ENCODE results near the gene ADAM12.

Gene ADAM12

DNA sequence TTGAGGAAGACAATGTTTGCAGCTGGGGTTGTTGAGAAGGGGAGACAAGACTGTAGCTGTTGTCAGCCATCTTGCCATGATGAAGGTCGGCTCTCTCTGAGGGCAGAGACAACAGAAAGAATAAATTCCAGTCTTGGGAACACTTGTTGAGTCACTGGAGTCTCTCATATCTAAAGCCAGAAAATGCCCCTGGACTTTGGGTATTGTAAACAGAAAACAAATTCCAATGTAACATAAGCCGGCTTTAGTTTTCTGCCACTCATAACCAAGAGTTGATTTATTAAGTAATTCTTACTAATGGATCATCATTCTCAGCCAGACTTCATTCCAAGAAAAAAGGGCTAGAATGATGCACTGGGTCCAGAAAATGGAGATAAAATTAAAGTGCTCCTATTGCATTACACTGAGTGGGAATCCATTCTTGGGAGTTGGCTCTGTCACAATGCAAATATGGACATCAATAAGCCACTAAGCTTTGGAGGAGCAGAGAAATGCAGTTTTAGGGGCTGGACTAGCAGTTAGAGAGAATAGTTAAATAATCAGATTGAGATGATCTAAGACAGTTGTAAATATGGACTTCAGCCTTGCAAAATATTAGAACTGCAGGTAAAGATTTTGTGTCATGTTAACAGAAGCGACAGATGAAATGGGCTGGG, 78.9 kb downstream of the ADAM12 start:
- Histone ChIP-seq H3K36me3 (ENCODE audit: control insufficient read depth in 1 of 2, insufficient read depth in 2 of 2, low read length in 2 of 2) (no peaks in the 10 kb centered on the region), H3K9me3 (ENCODE audit: insufficient read depth, low read depth, low read length) (no peaks in the 10 kb centered on the region), H3K27me3 (ENCODE audit: insufficient read depth, low read length) (no peaks in the 10 kb centered on the region), H3K18ac (ENCODE audit: low read length) (no peak overlapping the region), H3K4me3 (ENCODE audit: low read depth, low read length) (no peak overlapping the region), H2BK120ac (ENCODE audit: insufficient read depth, low read length, poor library complexity) (no peak overlapping the region), H2AK5ac (ENCODE audit: low read length) (no peak overlapping the region), H3K14ac (ENCODE audit: low read length) (no peak overlapping the region), H3K23ac (ENCODE audit: low read length) (no peak overlapping the region), H3K79me2 (ENCODE audit: control insufficient read depth, insufficient read depth, low read length, poor library complexity) (no peaks in the 10 kb centered on the region), H3K4ac (ENCODE audit: low read depth, low read length) (no peak overlapping the region), H2BK5ac (ENCODE audit: low read depth, low read length, poor library complexity) (no peak overlapping the region), H2AFZ (ENCODE audit: insufficient read depth, low read length, poor library complexity) (no peak overlapping the region), H4K8ac (ENCODE audit: low read depth, low read length) (no peak overlapping the region), H4K12ac (ENCODE audit: low read depth, low read length) (no peak overlapping the region), H3K4me2 (ENCODE audit: low read length) (no peak overlapping the region), H2BK12ac (ENCODE audit: low read length) (no peak overlapping the region), H3K79me1 (ENCODE audit: low read length) (no peaks in the 10 kb centered on the region), H3K27ac (ENCODE audit: low read depth, low read length) (no peak overlapping the region), H4K91ac (ENCODE audit: low read depth, low read length) (no peak overlapping the region), H3K9ac (ENCODE audit: low read length) (no peak overlapping the region), H3K4me1 (ENCODE audit: control insufficient read depth in 1 of 2, insufficient read depth in 2 of 2, low read length in 2 of 2) (no peaks in the 10 kb centered on the region)
- no peak for DNase-seq
- no CpG with 5 or more reads among the region's 3 CpGs for WGBS (ENCODE audit: extremely low coverage, insufficient coverage, insufficient read length)

DNA sequence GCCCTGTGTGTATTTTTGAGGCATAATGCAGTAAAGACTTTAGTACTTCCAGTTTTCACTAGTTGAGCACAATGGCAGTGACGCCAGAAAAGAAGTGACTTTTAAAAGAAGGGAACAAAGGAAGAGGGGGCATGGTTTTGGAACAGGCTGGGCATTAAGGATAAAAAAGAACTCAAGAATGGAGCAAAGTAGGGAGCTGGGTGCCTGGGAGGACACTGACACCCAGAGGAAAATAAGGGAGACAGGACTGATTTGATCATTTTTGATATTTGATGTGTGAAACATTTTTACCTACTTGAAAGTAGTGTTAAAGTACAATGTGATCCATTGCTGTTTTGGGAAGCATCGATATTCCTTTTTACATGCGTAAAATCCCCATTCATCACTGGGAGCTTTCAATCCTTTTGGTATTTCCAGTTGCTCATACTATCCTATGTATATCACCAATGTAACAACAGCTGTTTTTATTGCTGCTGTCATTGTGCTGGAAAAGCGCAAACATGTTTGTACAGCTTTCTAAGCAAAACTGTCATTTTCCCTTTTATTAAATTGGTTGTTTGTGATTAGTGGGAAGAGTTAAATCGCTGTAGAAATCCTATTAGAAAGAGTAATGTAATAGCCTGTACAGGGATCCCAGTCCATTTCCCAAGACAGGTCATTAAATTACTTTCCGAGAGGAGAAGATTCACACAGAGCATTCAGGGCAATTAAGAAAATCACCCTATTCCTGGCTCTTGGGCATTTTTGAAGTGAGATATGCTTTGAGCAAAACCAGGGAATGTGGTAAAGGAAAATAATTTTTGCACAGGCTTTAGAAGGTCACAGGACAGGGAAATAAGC, 85.2 kb downstream of the ADAM12 start:
- Histone ChIP-seq H3K9me3 (ENCODE audit: insufficient read depth, low read depth, low read length) (no peaks in the 10 kb centered on the region), H3K79me2 (ENCODE audit: control insufficient read depth, insufficient read depth, low read length, poor library complexity) (no peaks in the 10 kb centered on the region), H3K27me3 (ENCODE audit: insufficient read depth, low read length) (no peaks in the 10 kb centered on the region), H3K18ac (ENCODE audit: low read length) (no peak overlapping the region), H3K14ac (ENCODE audit: low read length) (no peak overlapping the region), H4K12ac (ENCODE audit: low read depth, low read length) (no peak overlapping the region), H3K4me3 (ENCODE audit: low read depth, low read length) (no peak overlapping the region), H2AFZ (ENCODE audit: insufficient read depth, low read length, poor library complexity) (no peak overlapping the region), H3K4me1 (ENCODE audit: control insufficient read depth in 1 of 2, insufficient read depth in 2 of 2, low read length in 2 of 2) (no peaks in the 10 kb centered on the region), H4K8ac (ENCODE audit: low read depth, low read length) (no peak overlapping the region), H3K4me2 (ENCODE audit: low read length) (no peak overlapping the region), H3K36me3 (ENCODE audit: control insufficient read depth in 1 of 2, insufficient read depth in 2 of 2, low read length in 2 of 2) (no peaks in the 10 kb centered on the region), H2BK120ac (ENCODE audit: insufficient read depth, low read length, poor library complexity) (no peak overlapping the region), H2BK5ac (ENCODE audit: low read depth, low read length, poor library complexity) (no peak overlapping the region), H3K4ac (ENCODE audit: low read depth, low read length) (no peak overlapping the region), H3K23ac (ENCODE audit: low read length) (no peak overlapping the region), H3K79me1 (ENCODE audit: low read length) (no peaks in the 10 kb centered on the region), H2AK5ac (ENCODE audit: low read length) (no peak overlapping the region), H4K91ac (ENCODE audit: low read depth, low read length) (no peak overlapping the region), H3K27ac (ENCODE audit: low read depth, low read length) (no peak overlapping the region), H2BK12ac (ENCODE audit: low read length) (no peak overlapping the region), H3K9ac (ENCODE audit: low read length) (no peak overlapping the region)
- DNase-seq, result no peak
- WGBS (ENCODE audit: extremely low coverage, insufficient coverage, insufficient read length), result no CpG with 5 or more reads among the region's 6 CpGs

DNA sequence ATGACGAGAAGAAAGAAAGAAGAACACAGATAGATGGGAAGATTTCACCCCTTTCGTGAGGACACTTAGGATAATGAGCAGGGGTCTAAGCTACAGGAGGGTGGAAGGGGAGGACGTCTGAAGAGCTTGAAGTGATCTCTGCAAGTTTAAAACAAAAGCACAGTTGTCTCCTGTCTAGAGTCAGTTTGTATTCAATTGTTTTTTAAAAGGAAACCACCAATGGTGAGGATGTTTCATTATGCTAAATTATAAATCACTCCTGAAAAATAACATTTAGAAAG, 85.9 kb downstream of the ADAM12 start:
- H2BK12ac ChIP-seq (ENCODE audit: low read length), result no peak overlapping the region
- H3K27me3 ChIP-seq (ENCODE audit: insufficient read depth, low read length), result no peaks in the 10 kb centered on the region
- no peak overlapping the region for H2AK5ac ChIP-seq (ENCODE audit: low read length)
- no peak overlapping the region for H3K23ac ChIP-seq (ENCODE audit: low read length)
- H3K4me2 ChIP-seq (ENCODE audit: low read length), result no peak overlapping the region
- H3K9ac ChIP-seq (ENCODE audit: low read length), result no peak overlapping the region
- H3K27ac ChIP-seq (ENCODE audit: low read depth, low read length), result no peak overlapping the region
- H3K36me3 ChIP-seq (ENCODE audit: control insufficient read depth in 1 of 2, insufficient read depth in 2 of 2, low read length in 2 of 2), result no peaks in the 10 kb centered on the region
- H2BK120ac ChIP-seq (ENCODE audit: insufficient read depth, low read length, poor library complexity), result no peak overlapping the region
- H3K79me1 ChIP-seq (ENCODE audit: low read length), result no peaks in the 10 kb centered on the region
- no peaks in the 10 kb centered on the region for H3K4me1 ChIP-seq (ENCODE audit: control insufficient read depth in 1 of 2, insufficient read depth in 2 of 2, low read length in 2 of 2)
- WGBS (ENCODE audit: extremely low coverage, insufficient coverage, insufficient read length), result no CpG with 5 or more reads among the region's 3 CpGs
- H3K4me3 ChIP-seq (ENCODE audit: low read depth, low read length), result no peak overlapping the region
- H2BK5ac ChIP-seq (ENCODE audit: low read depth, low read length, poor library complexity), result no peak overlapping the region
- no peak overlapping the region for H4K8ac ChIP-seq (ENCODE audit: low read depth, low read length)
- no peaks in the 10 kb centered on the region for H3K79me2 ChIP-seq (ENCODE audit: control insufficient read depth, insufficient read depth, low read length, poor library complexity)
- H3K14ac ChIP-seq (ENCODE audit: low read length), result no peak overlapping the region
- no peak overlapping the region for H3K18ac ChIP-seq (ENCODE audit: low read length)
- no peak overlapping the region for H4K91ac ChIP-seq (ENCODE audit: low read depth, low read length)
- H3K4ac ChIP-seq (ENCODE audit: low read depth, low read length), result no peak overlapping the region
- no peak for DNase-seq
- no peak overlapping the region for H2AFZ ChIP-seq (ENCODE audit: insufficient read depth, low read length, poor library complexity)
- no peaks in the 10 kb centered on the region for H3K9me3 ChIP-seq (ENCODE audit: insufficient read depth, low read depth, low read length)
- H4K12ac ChIP-seq (ENCODE audit: low read depth, low read length), result no peak overlapping the region

DNA sequence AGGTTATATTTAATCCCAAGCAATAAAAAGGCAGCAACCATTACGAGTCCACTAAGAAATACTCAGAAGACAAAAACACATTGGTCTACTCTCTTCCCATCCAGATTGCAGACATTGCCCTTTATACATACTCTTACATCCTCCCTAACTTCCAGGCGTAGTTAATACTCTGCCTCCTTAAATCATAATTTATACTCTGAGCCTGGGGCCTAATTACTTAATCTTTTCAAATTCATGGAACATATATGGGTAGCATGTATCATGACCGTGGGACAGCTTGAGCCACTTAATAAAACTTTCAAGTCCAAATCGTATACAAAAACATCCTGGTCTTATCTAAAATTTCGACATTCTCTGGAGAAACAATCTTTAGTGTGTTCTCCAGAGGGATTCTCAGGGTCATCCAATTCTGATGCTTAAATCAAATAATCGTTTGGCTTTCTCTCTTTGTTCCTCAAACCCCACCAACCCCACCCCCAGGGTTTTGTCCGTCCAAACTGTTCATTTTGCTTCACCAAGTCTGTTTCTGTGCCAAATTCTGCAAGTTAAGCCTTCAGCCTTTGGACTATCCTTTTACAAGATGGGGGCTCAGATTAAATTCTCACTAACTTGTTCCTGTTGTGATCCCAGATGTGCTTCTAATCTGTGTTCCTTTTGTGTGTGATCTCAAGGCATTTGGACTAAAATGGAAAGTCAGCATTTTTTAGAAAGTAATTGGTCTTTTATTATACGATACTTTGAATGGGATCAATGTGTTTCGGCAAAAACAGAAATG, 86.4 kb downstream of the ADAM12 start:
- no peaks in the 10 kb centered on the region for H3K4me1 ChIP-seq (ENCODE audit: control insufficient read depth in 1 of 2, insufficient read depth in 2 of 2, low read length in 2 of 2)
- H3K4ac ChIP-seq (ENCODE audit: low read depth, low read length), result no peak overlapping the region
- no peaks in the 10 kb centered on the region for H3K79me1 ChIP-seq (ENCODE audit: low read length)
- H3K27ac ChIP-seq (ENCODE audit: low read depth, low read length), result no peak overlapping the region
- no peak overlapping the region for H4K8ac ChIP-seq (ENCODE audit: low read depth, low read length)
- no peaks in the 10 kb centered on the region for H3K27me3 ChIP-seq (ENCODE audit: insufficient read depth, low read length)
- no peaks in the 10 kb centered on the region for H3K36me3 ChIP-seq (ENCODE audit: control insufficient read depth in 1 of 2, insufficient read depth in 2 of 2, low read length in 2 of 2)
- H3K9ac ChIP-seq (ENCODE audit: low read length), result no peak overlapping the region
- H3K23ac ChIP-seq (ENCODE audit: low read length), result no peak overlapping the region
- H2AK5ac ChIP-seq (ENCODE audit: low read length), result no peak overlapping the region
- no CpG with 5 or more reads among the region's 9 CpGs for WGBS (ENCODE audit: extremely low coverage, insufficient coverage, insufficient read length)
- no peak overlapping the region for H3K4me2 ChIP-seq (ENCODE audit: low read length)
- no peak overlapping the region for H4K12ac ChIP-seq (ENCODE audit: low read depth, low read length)
- no peak overlapping the region for H3K18ac ChIP-seq (ENCODE audit: low read length)
- DNase-seq, result peak in 1 of 2 donors; percentile 31
- H3K79me2 ChIP-seq (ENCODE audit: control insufficient read depth, insufficient read depth, low read length, poor library complexity), result no peaks in the 10 kb centered on the region
- no peak overlapping the region for H3K14ac ChIP-seq (ENCODE audit: low read length)
- H2BK12ac ChIP-seq (ENCODE audit: low read length), result no peak overlapping the region
- H2BK120ac ChIP-seq (ENCODE audit: insufficient read depth, low read length, poor library complexity), result no peak overlapping the region
- H2AFZ ChIP-seq (ENCODE audit: insufficient read depth, low read length, poor library complexity), result no peak overlapping the region
- H3K4me3 ChIP-seq (ENCODE audit: low read depth, low read length), result no peak overlapping the region
- no peak overlapping the region for H4K91ac ChIP-seq (ENCODE audit: low read depth, low read length)
- H2BK5ac ChIP-seq (ENCODE audit: low read depth, low read length, poor library complexity), result no peak overlapping the region
- no peaks in the 10 kb centered on the region for H3K9me3 ChIP-seq (ENCODE audit: insufficient read depth, low read depth, low read length)

Data from trophoblast cell (in vitro differentiated cells and primary cell).